ENCODE data around the gene RPS6KA3.

GRCh38 chrX:20285511-20285910 is 18.8 kb upstream of the RPS6KA3 start:
- no peak for TF ChIP-seq EZH2phosphoT487 (IDR thresholded peaks at IDR 0.05; ENCODE audit: borderline replicate concordance)
- TF ChIP-seq POLR2A (IDR thresholded peaks at IDR 0.05; ENCODE audit: borderline replicate concordance, extremely low read depth, insufficient read depth, insufficient read length), result no peak
- TF ChIP-seq POLR2AphosphoS5 (IDR thresholded peaks at IDR 0.05; ENCODE audit: low read depth, low read length), result no peak

Measured in HCT116 (cell line).